Measurements from ENCODE around the gene ANKRD33B. TPM values are rescaled to one million over a fixed set of nuclear protein-coding genes. Genes with fewer than 3 reads are reported as not detected.
A peak's percentile ranks its signal among the peaks of the same experiment; 100 is the strongest.

The ANKRD33B gene
- total and polyA plus RNA-seq, 2 of the 13 experiments (the other 11 are each of a cell fraction or from before 2014, with no cell fraction given): 0.02 TPM; not detected in 1

DNA sequence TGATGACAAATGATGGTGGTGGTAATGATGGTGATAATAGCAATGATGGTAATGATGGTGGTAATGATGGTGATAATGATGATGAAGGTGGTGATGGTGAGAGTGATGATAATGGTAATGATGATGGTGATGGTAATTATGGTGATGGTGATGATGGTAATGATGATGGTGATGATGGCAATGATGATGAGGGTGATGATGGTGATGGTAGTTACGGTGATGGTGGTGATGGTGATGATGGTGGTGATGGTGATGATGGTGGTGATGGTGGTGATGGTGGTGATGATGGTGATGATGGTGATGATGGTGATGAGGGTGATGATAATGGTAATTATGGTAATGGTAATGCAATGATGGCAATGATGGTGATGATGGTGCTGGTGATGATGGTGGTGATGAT is 106.1 kb downstream of the ANKRD33B start:
- no peak overlapping the region for H3K27ac ChIP-seq (ENCODE audit: extremely low read length, insufficient read depth, low read length)
- no peak overlapping the region for H3K4me2 ChIP-seq (ENCODE audit: low read depth, low read length)
- POLR2A ChIA-PET: no interaction called here
- TF ChIP-seq GPBP1L1 (CRISPR knock-in tag; IDR thresholded peaks at IDR 0.05): no peak
- TF ChIP-seq CREB1 (IDR thresholded peaks at IDR 0.05): peak; percentile 92
- TF ChIP-seq CREB1 (CRISPR knock-in tag; IDR thresholded peaks at IDR 0.05): no peak
- no peak for TF ChIP-seq TRIM24 (CRISPR knock-in tag; IDR thresholded peaks at IDR 0.05)
- TF ChIP-seq HMG20B (CRISPR knock-in tag; conservative IDR thresholded peaks at IDR 0.05): no peak
- no peak for TF ChIP-seq ZNF354B (CRISPR knock-in tag; IDR thresholded peaks at IDR 0.05)
- no peak for TF ChIP-seq TSC22D2 (CRISPR knock-in tag; IDR thresholded peaks at IDR 0.05; ENCODE audit: borderline replicate concordance)
- in situ Hi-C loops (cut with HindIII; ENCODE audit: extremely low pct_ligation_motif_present, low pct_unique_long_range_greater_than_20kb) (no loop called here), intact Hi-C loops (cut with micrococcal nuclease; ENCODE audit: unreplicated experiment) (no loop called here)
- H3K4me1 ChIP-seq (ENCODE audit: insufficient read depth, low read length): peaks cover 14% of the 10 kb centered on the region
- ATAC-seq (no peak), DNase-seq (ENCODE audit: low spot score) (no peak), FAIRE-seq (no peak)
- BruUV-seq (replicated peaks): no TSS peak
- H3K4me3 ChIP-seq (replicated peaks in 1 of 3; ENCODE audit: insufficient read depth in 1 of 3, low read depth in 2 of 3, low read length in 3 of 3): no peak overlapping the region
- CTCF ChIA-PET (ENCODE audit: low intra/inter-chr PET ratio, low total read pairs): no interaction called here
- no peaks in the 10 kb centered on the region for H3K9me3 ChIP-seq (ENCODE audit: low read length)
- H3K27me3 ChIP-seq (ENCODE audit: control insufficient read depth in 1 of 2, insufficient read depth in 2 of 2, low read length in 2 of 2): no peaks in the 10 kb centered on the region; a peak in 2 of 5 replicates
- H4K20me1 ChIP-seq (ENCODE audit: insufficient read depth, low read length): no peaks in the 10 kb centered on the region
- no peak overlapping the region for H3K9ac ChIP-seq (ENCODE audit: insufficient read depth, low read depth, low read length)
- no peaks in the 10 kb centered on the region for H3K79me2 ChIP-seq (ENCODE audit: insufficient read depth, low read length)
- 42% methylated on average over 1 of the region's 1 CpG for WGBS (ENCODE audit: low lambda C conversion rate)
- H3K36me3 ChIP-seq (replicated peaks in 1 of 2; ENCODE audit: control insufficient read depth in 1 of 2, insufficient read depth in 2 of 2, low read length in 2 of 2): no peaks in the 10 kb centered on the region
- no peak overlapping the region for H2AFZ ChIP-seq (ENCODE audit: low read length)
